NB4 (cell line): Measurements from ENCODE around the gene FITM1.

Experiments
- CTCF ChIP-seq: IDR thresholded peaks from one replicate; pipeline ENCODE4 v1.5.1; 2012; ENCODE audit warnings: low read depth, low read length
- POLR2A ChIP-seq: IDR thresholded peaks from 2 replicates; pipeline ENCODE4 v1.6.1; 2011; ENCODE audit warnings: mild to moderate bottlenecking; ENCODE audit not compliant: insufficient read length; ENCODE audit errors: extremely low read depth

GRCh38 chr14:24136684-24137528, 6.4 kb downstream of the FITM1 start:
- TF ChIP-seq CTCF (no peak), POLR2A (no peak)
